GM23248 (cell line): ENCODE measurements around the gene UBE2QL1. TPM values are rescaled to one million over a fixed set of nuclear protein-coding genes. Genes with fewer than 3 reads are reported as not detected.

ENCODE experiments used
- DNase-seq: peaks from one replicate; pipeline ENCODE4 v3.0.0-alpha.2; 2015
- H2AFZ ChIP-seq: fragments of 200-600 bp; sonication (generic); 2 replicates; pipeline ENCODE4 v1.6.1; 2016; ENCODE audit warnings: antibody characterized with exemption
- H3F3A ChIP-seq: fragments of 200-600 bp; sonication (generic); 2 replicates; pipeline ENCODE4 v1.6.1; 2016; ENCODE audit warnings: mild to moderate bottlenecking, antibody characterized with exemption, mixed run types; ENCODE audit not compliant: insufficient read depth
- H3K27ac ChIP-seq: fragments of 200-600 bp; sonication (generic); 2 replicates; pipeline ENCODE4 v1.5.1; 2016; ENCODE audit warnings: mild to moderate bottlenecking
- H3K27me3 ChIP-seq: fragments of 200-600 bp; sonication (generic); replicated peaks from 2 replicates; pipeline ENCODE4 v1.6.1; 2016; ENCODE audit warnings: mild to moderate bottlenecking; ENCODE audit not compliant: insufficient read depth
- H3K36me3 ChIP-seq: fragments of 200-600 bp; sonication (generic); 2 replicates; pipeline ENCODE4 v1.6.1; 2016; ENCODE audit warnings: low read depth, mild to moderate bottlenecking
- H3K4me1 ChIP-seq: fragments of 200-600 bp; sonication (generic); 2 replicates; pipeline ENCODE4 v1.6.1; 2016; ENCODE audit warnings: mild to moderate bottlenecking; ENCODE audit not compliant: insufficient read depth
- H3K4me2 ChIP-seq: fragments of 200-600 bp; sonication (generic); one replicate; pipeline ENCODE4 v1.6.1; 2016; ENCODE audit warnings: mild to moderate bottlenecking; ENCODE audit not compliant: unreplicated experiment
- H3K4me3 ChIP-seq: fragments of 200-600 bp; sonication (generic); 2 replicates; pipeline ENCODE4 v1.5.1; 2016; ENCODE audit warnings: mild to moderate bottlenecking
- H3K79me2 ChIP-seq: fragments of 200-600 bp; sonication (generic); 2 replicates; pipeline ENCODE4 v1.6.1; 2016; ENCODE audit warnings: mild to moderate bottlenecking; ENCODE audit not compliant: insufficient read depth
- H3K9ac ChIP-seq: fragments of 200-600 bp; sonication (generic); 2 replicates; pipeline ENCODE4 v1.6.1; 2016; ENCODE audit warnings: mild to moderate bottlenecking
- H3K9me2 ChIP-seq: fragments of 200-600 bp; sonication (generic); 2 replicates; pipeline ENCODE4 v1.6.1; 2016; ENCODE audit warnings: mixed run types, mild to moderate bottlenecking, moderate library complexity; ENCODE audit not compliant: insufficient read depth
- H3K9me3 ChIP-seq: fragments of 200-600 bp; sonication (generic); one replicate; pipeline ENCODE4 v1.6.1; 2017; ENCODE audit warnings: low read depth
- H4K20me1 ChIP-seq: fragments of 200-600 bp; sonication (generic); 2 replicates; pipeline ENCODE4 v1.6.0; 2016; ENCODE audit not compliant: insufficient read depth
- EZH2 ChIP-seq: fragments of 200-600 bp; sonication (generic); IDR thresholded peaks from 2 replicates; pipeline ENCODE4 v1.6.1; 2018; ENCODE audit warnings: antibody characterized with exemption, mild to moderate bottlenecking; ENCODE audit not compliant: insufficient read depth, poor library complexity, severe bottlenecking
- EZH2phosphoT487 ChIP-seq: fragments of 200-600 bp; sonication (generic); IDR thresholded peaks from 2 replicates; pipeline ENCODE4 v1.6.1; 2018; ENCODE audit warnings: antibody characterized with exemption, moderate library complexity, mild to moderate bottlenecking, low read depth; ENCODE audit not compliant: insufficient read depth
- WGBS, 2 experiments: methylation state at CpG; one replicate each; pipeline ENCODE4 v1.1.6; 2015 to 2017; ENCODE audit warnings: low lambda C conversion rate in 2 of 2, low coverage in 1 of 2; ENCODE audit errors: missing lambda C conversion rate in 2 of 2; 5-methylcytosine and 5-hydroxymethylcytosine counted together
- in situ Hi-C: fragments of 300-500 bp; cut with MboI; formaldehyde crosslinking; loops from 2 replicates; pipeline ENCODE4 v1.15.0; 2020
- polyA plus RNA-seq: library from polyadenylated mRNA; unstranded; fragments of >200 nt; fragmentation: Nextera tagmentation; extraction: Ambion mirVana; gene quantifications from 2 replicates; pipeline ENCODE4 v1.2.1, GENCODE V29; 2016
- total RNA-seq: library from RNA; depleted of rRNA; stranded (reverse); fragments of >200 nt; shearing (Covaris generic); gene quantifications from 2 replicates; pipeline ENCODE4 v1.2.3, GENCODE V29; 2014

UBE2QL1 gene
- total and polyA plus RNA-seq, 2 experiments from 2014 or later: not detected

- Histone ChIP-seq H4K20me1 (no peaks in the 10 kb centered on the region), H3K4me1 (no peaks in the 10 kb centered on the region), H3K9me2 (no peaks in the 10 kb centered on the region), H3K27me3 (0 out of 2 replicates have a peak, but pooled peaks cover 3% of the 10 kb centered on the region), H2AFZ (no peak overlapping the region), H3K79me2 (no peaks in the 10 kb centered on the region), H3K4me3 (no peak overlapping the region), H3K27ac (no peak overlapping the region), H3K9ac (no peak overlapping the region), H3K9me3 (no peaks in the 10 kb centered on the region), H3F3A (no peaks in the 10 kb centered on the region), H3K36me3 (no peaks in the 10 kb centered on the region), H3K4me2 (no peak overlapping the region)
- DNase-seq: no peak
- 14 to 32% methylated on average over 1 of the region's 1 CpG for WGBS, 2 experiments
- in situ Hi-C loops: no loop called here
- no peak for TF ChIP-seq EZH2phosphoT487
- no peak for TF ChIP-seq EZH2
Observed at GRCh38 chr5:6539060-6539459, 90.4 kb downstream of the UBE2QL1 start.

- DNase-seq: peak; percentile 10
- in situ Hi-C loops: no loop called here
Observed at GRCh38 chr5:6540111-6540827, 91.6 kb downstream of the UBE2QL1 start.

DNA sequence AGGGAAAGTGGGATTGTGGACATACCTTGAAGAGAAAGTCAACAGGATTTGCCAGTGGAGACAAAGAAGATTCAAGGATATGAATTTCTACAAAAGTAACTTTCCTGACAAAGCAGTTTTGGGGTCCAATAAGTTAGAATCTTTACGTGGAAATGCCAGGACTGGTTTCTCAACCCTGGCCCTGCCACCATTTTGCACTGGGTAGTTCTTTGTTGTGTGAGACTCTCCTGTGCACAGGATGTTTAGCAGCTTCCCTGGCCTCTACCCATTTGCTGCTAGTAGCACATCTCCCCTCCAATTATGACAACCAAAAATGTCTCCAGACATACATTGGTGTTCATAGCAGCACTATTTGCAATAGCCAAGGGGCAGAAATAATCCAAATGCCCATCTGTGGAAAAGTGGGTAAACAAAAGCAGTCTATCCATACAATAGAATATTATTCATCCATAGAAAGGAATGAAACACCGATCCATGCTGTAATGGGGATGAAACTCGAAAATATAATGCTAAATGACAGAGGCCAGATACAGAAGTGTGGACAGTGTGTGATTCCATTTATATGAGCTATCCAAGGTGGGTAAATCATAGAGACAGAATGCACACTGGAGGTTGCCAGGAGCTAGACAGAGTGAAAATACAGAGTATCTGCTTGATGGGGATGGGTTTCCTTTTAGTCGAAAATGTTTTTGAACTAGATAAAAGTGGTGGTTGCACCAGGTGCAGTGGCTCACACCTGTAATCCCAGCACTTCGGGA is 92.8 kb downstream of the UBE2QL1 start:
- no peak overlapping the region for H3K27ac ChIP-seq
- H3F3A ChIP-seq: no peaks in the 10 kb centered on the region
- 14 to 18% methylated on average over 5 of the region's 5 CpGs for WGBS, 2 experiments
- no peaks in the 10 kb centered on the region for H3K9me3 ChIP-seq
- H2AFZ ChIP-seq: no peak overlapping the region
- H4K20me1 ChIP-seq: no peaks in the 10 kb centered on the region
- no peak overlapping the region for H3K9ac ChIP-seq
- H3K36me3 ChIP-seq: no peaks in the 10 kb centered on the region
- H3K9me2 ChIP-seq: no peaks in the 10 kb centered on the region
- no peak for DNase-seq
- no peaks in the 10 kb centered on the region for H3K27me3 ChIP-seq
- no peaks in the 10 kb centered on the region for H3K79me2 ChIP-seq
- in situ Hi-C loops: no loop called here
- H3K4me3 ChIP-seq: no peak overlapping the region
- no peak overlapping the region for H3K4me2 ChIP-seq
- no peaks in the 10 kb centered on the region for H3K4me1 ChIP-seq
- TF ChIP-seq EZH2: no peak
- TF ChIP-seq EZH2phosphoT487: no peak

More at GRCh38 chr5:6540111-6540827, 91.6 kb downstream of the UBE2QL1 start:
- no peaks in the 10 kb centered on the region for H4K20me1 ChIP-seq
- H3K9ac ChIP-seq: no peak overlapping the region
- H3K79me2 ChIP-seq: no peaks in the 10 kb centered on the region
- H3K9me3 ChIP-seq: no peaks in the 10 kb centered on the region
- no peaks in the 10 kb centered on the region for H3K36me3 ChIP-seq
- no peak overlapping the region for H3K4me2 ChIP-seq
- no peaks in the 10 kb centered on the region for H3K4me1 ChIP-seq
- no peak overlapping the region for H3K27ac ChIP-seq
- no peak for TF ChIP-seq EZH2phosphoT487
- no peak for TF ChIP-seq EZH2
- H3F3A ChIP-seq: no peaks in the 10 kb centered on the region
- no peak overlapping the region for H2AFZ ChIP-seq
- no peaks in the 10 kb centered on the region for H3K9me2 ChIP-seq
- 18 to 20% methylated on average over 6 of the region's 6 CpGs for WGBS, 2 experiments
- 0 out of 2 replicates have a peak, but pooled peaks cover under 1% of the 10 kb centered on the region for H3K27me3 ChIP-seq
- no peak overlapping the region for H3K4me3 ChIP-seq

DNA sequence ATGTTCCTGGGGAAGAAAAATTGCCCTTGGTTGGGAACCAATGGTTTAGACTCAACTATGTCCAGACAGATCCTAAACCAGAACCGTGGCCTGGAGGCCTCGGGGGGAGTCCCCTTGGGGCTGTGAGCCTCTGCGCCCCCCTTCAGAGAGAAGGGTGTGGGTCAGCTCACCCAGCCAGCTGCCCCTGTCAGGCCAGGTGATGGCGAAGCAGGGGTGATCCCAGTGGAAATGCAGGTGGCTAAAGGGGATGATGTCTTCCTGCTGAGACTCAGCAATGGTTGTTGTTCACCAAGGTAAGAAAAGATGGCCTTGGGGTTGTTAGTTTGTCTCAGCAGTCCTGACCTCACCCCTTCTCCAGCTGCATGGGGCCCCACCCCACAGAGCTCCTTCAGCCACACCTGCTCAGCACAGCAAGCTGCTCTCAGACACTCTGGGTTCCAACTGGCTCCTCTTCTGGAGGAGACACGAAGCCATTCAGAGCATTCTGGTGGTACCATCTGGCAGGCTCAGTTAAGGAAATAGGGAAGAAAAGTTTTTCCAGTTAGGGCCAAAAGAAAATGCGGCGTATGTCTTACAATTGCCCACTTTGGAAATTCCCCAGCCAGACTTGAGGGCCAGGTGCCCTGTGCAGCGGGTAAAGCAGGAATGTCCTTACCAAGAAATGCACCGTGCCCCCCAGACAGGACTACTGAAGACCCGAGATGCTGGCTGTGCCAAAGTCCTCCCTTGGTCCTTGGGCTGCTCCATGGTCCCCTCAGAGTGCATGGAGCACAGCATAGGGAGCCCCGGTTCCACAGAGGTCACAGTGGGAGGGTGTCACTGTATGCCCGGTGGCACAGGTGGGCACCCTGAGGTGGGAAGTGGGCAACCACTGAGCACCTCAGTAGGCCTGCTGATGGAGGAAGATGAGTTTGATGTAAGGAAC is 94.0 kb downstream of the UBE2QL1 start:
- Histone ChIP-seq H3F3A (no peaks in the 10 kb centered on the region), H3K27ac (no peak overlapping the region), H3K9me3 (no peaks in the 10 kb centered on the region), H3K4me2 (no peak overlapping the region), H2AFZ (no peak overlapping the region), H3K79me2 (no peaks in the 10 kb centered on the region), H3K9ac (no peak overlapping the region), H3K27me3 (no peaks in the 10 kb centered on the region), H3K4me3 (no peak overlapping the region), H3K9me2 (no peaks in the 10 kb centered on the region), H3K36me3 (no peaks in the 10 kb centered on the region), H4K20me1 (no peaks in the 10 kb centered on the region), H3K4me1 (no peaks in the 10 kb centered on the region)
- TF ChIP-seq EZH2phosphoT487 (no peak), EZH2 (no peak)
- in situ Hi-C loops: no loop called here
- no peak for DNase-seq
- 30 to 33% methylated on average over 12 of the region's 12 CpGs for WGBS, 2 experiments
